Activated CD8-positive, alpha-beta T cell treated with anti-CD3 and anti-CD28 coated beads for 36 hours (primary cell): Measurements from ENCODE around the gene DAB1. TPM values are rescaled to one million over a fixed set of nuclear protein-coding genes. Genes with fewer than 3 reads are reported as not detected.

Experiments used
- ATAC-seq: fragments of 200-7000 bp; cut with Tn5 transposase; one replicate; pipeline ENCODE4 v1.10.0; 2021; ENCODE audit warnings: mild to moderate bottlenecking, moderate library complexity
- CTCF ChIA-PET: fragments of 350-600 bp; sonication (Branson Sonifier 250); formaldehyde crosslinking; loops from one replicate; lab custom pipeline; 2021; ENCODE audit warnings: antibody characterized with exemption; lab: Charles Lee
- POLR2A ChIA-PET: fragments of 350-600 bp; sonication (Branson Sonifier 250); formaldehyde crosslinking; loops from one replicate; lab custom pipeline; 2021; ENCODE audit warnings: antibody characterized with exemption; lab: Charles Lee
- DNase-seq: peaks from one replicate; pipeline ENCODE4 v3.0.0-alpha.2; 2020
- H3K27ac Mint-ChIP-seq: one replicate; pipeline ENCODE4 v1.8.0; 2021; ENCODE audit warnings: mild to moderate bottlenecking, mixed read lengths
- H3K27me3 Mint-ChIP-seq: one replicate; pipeline ENCODE4 v1.8.0; 2021; ENCODE audit warnings: mixed read lengths
- H3K36me3 Mint-ChIP-seq: one replicate; pipeline ENCODE4 v1.8.0; 2021; ENCODE audit warnings: low read depth, mixed read lengths
- H3K4me1 Mint-ChIP-seq: one replicate; pipeline ENCODE4 v1.8.0; 2021; ENCODE audit warnings: low read depth, mixed read lengths
- H3K4me3 Mint-ChIP-seq: one replicate; pipeline ENCODE4 v1.8.0; 2021; ENCODE audit warnings: mild to moderate bottlenecking, moderate library complexity, mixed read lengths
- H3K9me3 Mint-ChIP-seq: one replicate; pipeline ENCODE4 v1.8.0; 2021; ENCODE audit warnings: mixed read lengths
- intact Hi-C: fragments of 100-400 bp; cut with micrococcal nuclease; formaldehyde crosslinking; loops from one replicate; pipeline ENCODE4 v1.10.0; 2022
- total RNA-seq, 2 experiments: library from RNA; stranded (reverse); gene quantifications; one replicate each; pipeline ENCODE4 v1.2.3, GENCODE V29; 2021
- TF ChIP-seq, protein P1 (sequence below): fragments of 200-600 bp; IDR thresholded peaks from one replicate; pipeline ENCODE4 v1.8.0; 2022; ENCODE audit warnings: antibody characterized with exemption, mild to moderate bottlenecking

Gene DAB1
- total RNA-seq, 2 experiments from 2014 or later: not detected

DNA sequence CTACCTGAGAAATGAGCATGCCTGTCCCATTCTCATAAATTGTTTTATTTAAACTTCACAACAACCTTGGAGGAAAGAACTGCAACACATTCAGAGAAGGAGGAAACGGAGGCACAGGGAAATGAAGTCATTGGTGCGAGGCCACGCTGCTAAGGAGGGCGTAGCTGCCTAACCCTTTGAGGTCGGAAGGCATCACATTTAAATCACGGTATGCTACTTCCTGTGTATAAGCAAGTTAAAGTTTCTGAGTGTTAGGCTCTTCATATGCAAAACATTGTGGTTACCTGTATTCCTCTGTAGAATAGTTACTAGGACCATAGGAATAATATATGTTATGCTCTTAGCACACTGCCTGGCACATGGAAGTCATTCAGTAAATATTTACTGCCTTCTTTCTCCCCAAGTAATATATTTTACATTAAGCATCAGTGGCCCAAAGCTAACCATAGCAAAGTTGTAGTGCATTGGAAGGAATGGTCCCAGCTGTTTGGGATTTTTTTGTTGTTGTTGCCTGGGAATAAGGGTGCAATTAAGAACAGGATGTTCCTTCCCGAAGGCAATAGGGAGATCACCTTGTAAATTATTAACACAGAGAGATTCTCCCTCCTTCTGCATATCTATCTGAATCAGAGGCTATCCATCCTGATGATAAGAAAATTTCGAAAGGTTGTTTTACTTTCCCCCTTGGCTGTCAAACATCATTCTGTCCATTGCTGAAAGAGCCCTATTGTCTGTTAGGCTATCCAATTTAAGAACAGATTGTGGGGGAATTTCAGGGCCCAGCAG is 265.8 kb downstream of the DAB1 start:
- ChIA-PET POLR2A (no interaction called here), CTCF (no interaction called here)
- Mint-ChIP-seq H3K36me3 (no peaks in the 10 kb centered on the region), H3K27ac (no peak overlapping the region), H3K4me1 (no peaks in the 10 kb centered on the region), H3K9me3 (no peaks in the 10 kb centered on the region), H3K4me3 (no peak overlapping the region), H3K27me3 (peaks cover 11% of the 10 kb centered on the region)
- DNase-seq (no peak), ATAC-seq (no peak)
- intact Hi-C loops: no loop called here
- TF ChIP-seq, protein P1, sequence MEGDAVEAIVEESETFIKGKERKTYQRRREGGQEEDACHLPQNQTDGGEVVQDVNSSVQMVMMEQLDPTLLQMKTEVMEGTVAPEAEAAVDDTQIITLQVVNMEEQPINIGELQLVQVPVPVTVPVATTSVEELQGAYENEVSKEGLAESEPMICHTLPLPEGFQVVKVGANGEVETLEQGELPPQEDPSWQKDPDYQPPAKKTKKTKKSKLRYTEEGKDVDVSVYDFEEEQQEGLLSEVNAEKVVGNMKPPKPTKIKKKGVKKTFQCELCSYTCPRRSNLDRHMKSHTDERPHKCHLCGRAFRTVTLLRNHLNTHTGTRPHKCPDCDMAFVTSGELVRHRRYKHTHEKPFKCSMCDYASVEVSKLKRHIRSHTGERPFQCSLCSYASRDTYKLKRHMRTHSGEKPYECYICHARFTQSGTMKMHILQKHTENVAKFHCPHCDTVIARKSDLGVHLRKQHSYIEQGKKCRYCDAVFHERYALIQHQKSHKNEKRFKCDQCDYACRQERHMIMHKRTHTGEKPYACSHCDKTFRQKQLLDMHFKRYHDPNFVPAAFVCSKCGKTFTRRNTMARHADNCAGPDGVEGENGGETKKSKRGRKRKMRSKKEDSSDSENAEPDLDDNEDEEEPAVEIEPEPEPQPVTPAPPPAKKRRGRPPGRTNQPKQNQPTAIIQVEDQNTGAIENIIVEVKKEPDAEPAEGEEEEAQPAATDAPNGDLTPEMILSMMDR: no peak

DNA sequence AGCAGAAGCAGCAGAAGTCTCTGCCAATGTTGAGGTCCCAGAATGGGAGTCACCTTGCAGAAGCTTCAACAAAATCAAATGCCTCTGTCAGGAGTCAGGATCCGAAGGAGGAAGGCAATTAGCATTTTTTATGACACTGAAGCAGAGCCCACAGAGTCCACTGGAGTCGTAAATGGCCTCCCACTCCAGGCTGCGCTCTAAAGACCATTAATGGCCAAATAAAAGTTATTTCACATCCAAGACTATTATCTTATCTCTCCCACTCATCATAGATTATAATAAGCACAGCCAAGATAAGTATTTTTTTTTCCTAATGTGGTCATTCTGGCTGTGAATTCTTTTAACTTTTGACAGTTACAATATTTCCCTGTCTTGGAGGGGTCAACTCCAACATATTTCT is 267.0 kb downstream of the DAB1 start:
- Mint-ChIP-seq H3K27ac (no peak overlapping the region), H3K4me1 (no peaks in the 10 kb centered on the region), H3K27me3 (peaks cover 9% of the 10 kb centered on the region), H3K4me3 (no peak overlapping the region), H3K36me3 (no peaks in the 10 kb centered on the region), H3K9me3 (no peaks in the 10 kb centered on the region)
- ChIA-PET CTCF (no interaction called here), POLR2A (no interaction called here)
- ATAC-seq (no peak), DNase-seq (no peak)
- TF ChIP-seq, protein P1: no peak
- intact Hi-C loops: no loop called here

DNA sequence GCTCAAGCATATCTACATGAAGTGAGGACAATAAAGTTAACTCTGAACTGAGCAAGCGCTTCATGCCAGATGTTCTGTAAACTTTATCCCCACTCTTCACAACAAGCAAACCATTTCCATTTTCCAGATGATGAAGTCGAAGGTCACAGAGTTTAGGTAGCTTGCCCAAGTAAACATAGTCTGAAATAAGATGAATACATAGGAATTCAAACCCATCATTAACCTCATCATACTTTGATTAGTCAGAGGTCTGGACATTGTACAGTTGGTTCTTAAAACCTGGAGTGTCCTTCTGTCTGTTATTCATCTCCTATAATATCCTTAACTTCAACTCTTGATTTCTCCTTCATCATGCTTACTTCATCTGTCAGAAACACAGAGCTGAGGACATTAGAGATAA is 277.8 kb downstream of the DAB1 start:
- Mint-ChIP-seq H3K27me3 (no peaks in the 10 kb centered on the region), H3K4me1 (no peaks in the 10 kb centered on the region), H3K27ac (no peak overlapping the region), H3K9me3 (no peaks in the 10 kb centered on the region), H3K4me3 (no peak overlapping the region), H3K36me3 (no peaks in the 10 kb centered on the region)
- ATAC-seq (no peak), DNase-seq (no peak)
- intact Hi-C loops: no loop called here
- TF ChIP-seq, protein P1: no peak
- ChIA-PET POLR2A (no interaction called here), CTCF (no interaction called here)

DNA sequence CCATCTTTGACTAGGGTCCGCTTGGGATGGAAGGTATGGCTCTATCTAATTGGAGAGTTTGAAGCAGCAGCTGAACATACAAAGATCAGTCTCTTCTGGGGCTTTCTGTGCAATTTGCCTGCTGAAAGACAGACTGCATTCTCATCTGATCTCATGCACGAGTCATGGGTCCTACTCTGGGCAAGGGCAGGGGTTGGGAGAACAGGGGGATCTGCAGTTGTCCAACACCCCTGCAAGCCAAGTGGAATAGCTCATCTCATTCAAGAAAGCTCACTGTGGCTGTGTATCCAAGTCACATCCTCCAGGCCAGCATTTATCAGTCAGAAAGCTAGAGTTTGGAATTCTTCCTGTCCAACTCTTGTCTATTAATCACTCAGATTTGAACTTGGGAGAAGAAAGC is 280.9 kb downstream of the DAB1 start:
- DNase-seq: no peak
- no peak for ATAC-seq
- TF ChIP-seq, protein P1: no peak
- ChIA-PET POLR2A (no interaction called here), CTCF (no interaction called here)
- intact Hi-C loops: no loop called here
- Mint-ChIP-seq H3K9me3 (no peaks in the 10 kb centered on the region), H3K27ac (no peak overlapping the region), H3K27me3 (no peaks in the 10 kb centered on the region), H3K4me3 (no peak overlapping the region), H3K36me3 (no peaks in the 10 kb centered on the region), H3K4me1 (no peaks in the 10 kb centered on the region)

DNA sequence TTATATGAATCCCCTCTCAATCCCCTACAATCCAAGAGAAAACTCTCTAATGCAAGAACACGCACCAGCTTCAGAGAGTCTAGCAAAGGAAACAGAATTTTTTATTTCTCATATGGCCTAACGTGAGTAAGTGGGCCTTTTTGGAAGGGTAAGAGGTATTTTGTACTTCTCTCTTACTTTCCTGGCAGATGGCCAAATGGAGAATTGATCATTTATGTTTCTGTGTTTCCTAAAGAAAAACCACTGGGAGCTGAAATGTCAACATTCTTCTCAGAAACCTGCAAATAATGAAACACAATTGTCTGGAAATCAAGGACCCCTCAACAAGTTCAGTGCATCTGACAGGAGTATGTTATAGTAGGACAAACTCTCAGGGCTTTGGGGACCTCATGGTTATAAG is 281.7 kb downstream of the DAB1 start:
- intact Hi-C loops: no loop called here

More for the DNA sequence above, 281.7 kb downstream of the DAB1 start:
- DNase-seq (no peak), ATAC-seq (no peak)
- POLR2A ChIA-PET: no interaction called here
- CTCF ChIA-PET: no interaction called here
- Mint-ChIP-seq H3K4me3 (no peak overlapping the region), H3K36me3 (no peaks in the 10 kb centered on the region), H3K4me1 (no peaks in the 10 kb centered on the region), H3K9me3 (no peaks in the 10 kb centered on the region), H3K27ac (no peak overlapping the region), H3K27me3 (no peaks in the 10 kb centered on the region)
- TF ChIP-seq, protein P1: no peak
